Body of pancreas (tissue), 4 donors: Measurements from ENCODE around the gene ZBTB22.

Source experiments
- CTCF ChIP-seq, 7 experiments: fragments of 450-650 bp in 4 of 7; fragments of 200-600 bp in 3 of 7; sonication (generic) in 3 of 7; IDR thresholded peaks; one replicate each; pipeline ENCODE4 v1.5.1; 2016 to 2019; ENCODE audit warnings: antibody characterized with exemption in 7 of 7
- POLR2A ChIP-seq, 3 donors: fragments of 450-650 bp; IDR thresholded peaks; one replicate each; pipeline ENCODE4 v1.6.1; 2016; ENCODE audit warnings: antibody characterized with exemption in 3 of 3, mild to moderate bottlenecking in 2 of 3

- TF ChIP-seq CTCF (IDR thresholded peaks at IDR 0.05) (no peak), POLR2A (IDR thresholded peaks at IDR 0.05) (no peak)
Observed at GRCh38 chr6:33316603-33317418, 733 bp downstream of the ZBTB22 start.
